SK-N-SH treated with all-trans-retinoic acid at 6 μM for 48 hours (cell line): ENCODE data around the gene APOO.

Experiments
- ATAC-seq: fragments of 200-7000 bp; cut with Tn5 transposase; 3 replicates; pipeline ENCODE4 v1.9.1; 2020; ENCODE audit warnings: mild to moderate bottlenecking, moderate library complexity
- ARNTL ChIP-seq: fragments of 450-650 bp; formaldehyde crosslinking; IDR thresholded peaks from 2 replicates; pipeline ENCODE4 v1.5.0; 2020; ENCODE audit warnings: low read depth, mild to moderate bottlenecking, moderate library complexity, borderline replicate concordance
- BACH2 ChIP-seq: fragments of 250-450 bp; sonication (Bioruptor Pico); IDR thresholded peaks from 2 replicates; pipeline ENCODE4 v1.9.0; 2021; ENCODE audit warnings: mild to moderate bottlenecking, borderline replicate concordance
- CSRNP3 ChIP-seq: fragments of 250-450 bp; sonication (Bioruptor Pico); IDR thresholded peaks from 2 replicates; pipeline ENCODE4 v1.5.1; 2021; ENCODE audit warnings: mild to moderate bottlenecking, moderate library complexity
- ESRRG ChIP-seq: fragments of 250-450 bp; sonication (Bioruptor Pico); IDR thresholded peaks from 2 replicates; pipeline ENCODE4 v1.6.1; 2021; ENCODE audit warnings: mild to moderate bottlenecking
- ISL1 ChIP-seq: fragments of 250-450 bp; sonication (Bioruptor Pico); IDR thresholded peaks from 2 replicates; pipeline ENCODE4 v2.1.2; 2022; ENCODE audit warnings: mild to moderate bottlenecking, moderate library complexity
- OSR1 ChIP-seq: fragments of 250-450 bp; sonication (Bioruptor Pico); IDR thresholded peaks from 2 replicates; pipeline ENCODE4 v1.8.0; 2022; ENCODE audit warnings: moderate library complexity, mild to moderate bottlenecking, inconsistent platforms
- POU6F1 ChIP-seq: fragments of 250-450 bp; sonication (Bioruptor Pico); IDR thresholded peaks from 2 replicates; pipeline ENCODE4 v1.8.0; 2021; ENCODE audit warnings: low read depth, mild to moderate bottlenecking, moderate library complexity, borderline replicate concordance
- PPARA ChIP-seq: fragments of 250-450 bp; sonication (Bioruptor Pico); IDR thresholded peaks from 2 replicates; pipeline ENCODE4 v1.5.0; 2020; ENCODE audit warnings: mild to moderate bottlenecking, borderline replicate concordance
- RARB ChIP-seq: fragments of 250-450 bp; sonication (Bioruptor Pico); IDR thresholded peaks from 2 replicates; pipeline ENCODE4 v1.8.0; 2021; ENCODE audit warnings: mild to moderate bottlenecking, moderate library complexity
- SNAI2 ChIP-seq: fragments of 250-450 bp; sonication (Bioruptor Pico); IDR thresholded peaks from 2 replicates; pipeline ENCODE4 v1.5.0; 2020; ENCODE audit warnings: mild to moderate bottlenecking, moderate library complexity
- TCF4 ChIP-seq: fragments of 250-450 bp; sonication (Bioruptor Pico); IDR thresholded peaks from 2 replicates; pipeline ENCODE4 v1.8.0; 2021; ENCODE audit warnings: mild to moderate bottlenecking, moderate library complexity, borderline replicate concordance
- TOX ChIP-seq: fragments of 250-450 bp; sonication (Bioruptor Pico); IDR thresholded peaks from 2 replicates; pipeline ENCODE4 v1.8.0; 2021; ENCODE audit warnings: mild to moderate bottlenecking, moderate library complexity, borderline replicate concordance
- ZFP30 ChIP-seq: fragments of 450-650 bp; formaldehyde crosslinking; IDR thresholded peaks from 2 replicates; pipeline ENCODE4 v1.5.0; 2022; ENCODE audit warnings: mild to moderate bottlenecking, moderate library complexity
- ZNF565 ChIP-seq: fragments of 450-650 bp; formaldehyde crosslinking; conservative IDR thresholded peaks from 2 replicates; pipeline ENCODE4 v1.5.0; 2020; ENCODE audit warnings: low read depth, mild to moderate bottlenecking, moderate library complexity
- ZNF70 ChIP-seq: fragments of 450-650 bp; formaldehyde crosslinking; IDR thresholded peaks from 2 replicates; pipeline ENCODE4 v1.5.0; 2020; ENCODE audit warnings: mild to moderate bottlenecking, moderate library complexity
- ZNF8 ChIP-seq: fragments of 450-650 bp; formaldehyde crosslinking; IDR thresholded peaks from 2 replicates; pipeline ENCODE4 v1.5.0; 2020; ENCODE audit warnings: mild to moderate bottlenecking, moderate library complexity
- TF ChIP-seq, protein P1 (sequence below): fragments of 250-450 bp; sonication (Bioruptor Pico); IDR thresholded peaks from 2 replicates; pipeline ENCODE4 v1.5.1; 2020; ENCODE audit warnings: low read depth, mild to moderate bottlenecking, moderate library complexity
- TF ChIP-seq, protein P2 (sequence below): fragments of 250-450 bp; sonication (Bioruptor Pico); IDR thresholded peaks from 2 replicates; pipeline ENCODE4 v1.5.0; 2020; ENCODE audit warnings: mild to moderate bottlenecking, moderate library complexity
- TF ChIP-seq, protein P3 (sequence below): fragments of 250-450 bp; sonication (Bioruptor Pico); IDR thresholded peaks from 2 replicates; pipeline ENCODE4 v1.8.0; 2020; ENCODE audit warnings: mild to moderate bottlenecking, moderate library complexity, borderline replicate concordance

APOO gene

DNA sequence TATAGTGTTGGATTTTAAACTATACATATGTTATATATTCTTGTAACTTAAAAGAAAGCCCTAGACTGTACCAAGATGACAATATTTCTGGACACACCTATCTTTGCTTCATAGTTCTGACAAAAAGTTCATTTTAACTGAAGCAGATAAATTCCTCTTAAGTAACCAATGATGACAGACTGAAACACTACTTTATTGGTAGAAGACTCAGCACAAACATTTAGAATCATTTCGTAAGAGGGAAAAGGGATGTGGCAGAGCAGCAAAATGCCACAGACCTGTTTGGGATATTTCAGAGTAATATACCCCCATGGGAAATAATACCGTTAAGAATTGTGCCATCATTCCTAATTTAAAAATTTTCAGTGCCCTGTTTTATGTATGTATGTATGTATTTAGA is 56.2 kb downstream of the APOO start:
- ATAC-seq = no peak

GRCh38 chrX:23849241-23849640 is 58.5 kb downstream of the APOO start:
- ATAC-seq = no peak
- TF ChIP-seq ZNF565 (CRISPR knock-in tag) (no peak), SNAI2 (CRISPR knock-in tag) (no peak), ZNF8 (CRISPR knock-in tag) (no peak), ZNF70 (CRISPR knock-in tag) (no peak), POU6F1 (CRISPR knock-in tag) (no peak), TOX (CRISPR knock-in tag) (no peak), BACH2 (CRISPR knock-in tag) (no peak), ARNTL (no peak), ISL1 (CRISPR knock-in tag) (no peak), RARB (CRISPR knock-in tag) (no peak), PPARA (CRISPR knock-in tag) (no peak), OSR1 (no peak), ZFP30 (no peak), ESRRG (CRISPR knock-in tag) (no peak), TCF4 (CRISPR knock-in tag) (no peak)
- TF ChIP-seq, protein P1, sequence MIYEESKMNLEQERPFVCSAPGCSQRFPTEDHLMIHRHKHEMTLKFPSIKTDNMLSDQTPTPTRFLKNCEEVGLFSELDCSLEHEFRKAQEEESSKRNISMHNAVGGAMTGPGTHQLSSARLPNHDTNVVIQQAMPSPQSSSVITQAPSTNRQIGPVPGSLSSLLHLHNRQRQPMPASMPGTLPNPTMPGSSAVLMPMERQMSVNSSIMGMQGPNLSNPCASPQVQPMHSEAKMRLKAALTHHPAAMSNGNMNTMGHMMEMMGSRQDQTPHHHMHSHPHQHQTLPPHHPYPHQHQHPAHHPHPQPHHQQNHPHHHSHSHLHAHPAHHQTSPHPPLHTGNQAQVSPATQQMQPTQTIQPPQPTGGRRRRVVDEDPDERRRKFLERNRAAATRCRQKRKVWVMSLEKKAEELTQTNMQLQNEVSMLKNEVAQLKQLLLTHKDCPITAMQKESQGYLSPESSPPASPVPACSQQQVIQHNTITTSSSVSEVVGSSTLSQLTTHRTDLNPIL = no peak
- TF ChIP-seq, protein P2, sequence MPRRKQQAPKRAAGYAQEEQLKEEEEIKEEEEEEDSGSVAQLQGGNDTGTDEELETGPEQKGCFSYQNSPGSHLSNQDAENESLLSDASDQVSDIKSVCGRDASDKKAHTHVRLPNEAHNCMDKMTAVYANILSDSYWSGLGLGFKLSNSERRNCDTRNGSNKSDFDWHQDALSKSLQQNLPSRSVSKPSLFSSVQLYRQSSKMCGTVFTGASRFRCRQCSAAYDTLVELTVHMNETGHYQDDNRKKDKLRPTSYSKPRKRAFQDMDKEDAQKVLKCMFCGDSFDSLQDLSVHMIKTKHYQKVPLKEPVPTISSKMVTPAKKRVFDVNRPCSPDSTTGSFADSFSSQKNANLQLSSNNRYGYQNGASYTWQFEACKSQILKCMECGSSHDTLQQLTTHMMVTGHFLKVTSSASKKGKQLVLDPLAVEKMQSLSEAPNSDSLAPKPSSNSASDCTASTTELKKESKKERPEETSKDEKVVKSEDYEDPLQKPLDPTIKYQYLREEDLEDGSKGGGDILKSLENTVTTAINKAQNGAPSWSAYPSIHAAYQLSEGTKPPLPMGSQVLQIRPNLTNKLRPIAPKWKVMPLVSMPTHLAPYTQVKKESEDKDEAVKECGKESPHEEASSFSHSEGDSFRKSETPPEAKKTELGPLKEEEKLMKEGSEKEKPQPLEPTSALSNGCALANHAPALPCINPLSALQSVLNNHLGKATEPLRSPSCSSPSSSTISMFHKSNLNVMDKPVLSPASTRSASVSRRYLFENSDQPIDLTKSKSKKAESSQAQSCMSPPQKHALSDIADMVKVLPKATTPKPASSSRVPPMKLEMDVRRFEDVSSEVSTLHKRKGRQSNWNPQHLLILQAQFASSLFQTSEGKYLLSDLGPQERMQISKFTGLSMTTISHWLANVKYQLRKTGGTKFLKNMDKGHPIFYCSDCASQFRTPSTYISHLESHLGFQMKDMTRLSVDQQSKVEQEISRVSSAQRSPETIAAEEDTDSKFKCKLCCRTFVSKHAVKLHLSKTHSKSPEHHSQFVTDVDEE (CRISPR knock-in tag) = no peak
- TF ChIP-seq, protein P3, sequence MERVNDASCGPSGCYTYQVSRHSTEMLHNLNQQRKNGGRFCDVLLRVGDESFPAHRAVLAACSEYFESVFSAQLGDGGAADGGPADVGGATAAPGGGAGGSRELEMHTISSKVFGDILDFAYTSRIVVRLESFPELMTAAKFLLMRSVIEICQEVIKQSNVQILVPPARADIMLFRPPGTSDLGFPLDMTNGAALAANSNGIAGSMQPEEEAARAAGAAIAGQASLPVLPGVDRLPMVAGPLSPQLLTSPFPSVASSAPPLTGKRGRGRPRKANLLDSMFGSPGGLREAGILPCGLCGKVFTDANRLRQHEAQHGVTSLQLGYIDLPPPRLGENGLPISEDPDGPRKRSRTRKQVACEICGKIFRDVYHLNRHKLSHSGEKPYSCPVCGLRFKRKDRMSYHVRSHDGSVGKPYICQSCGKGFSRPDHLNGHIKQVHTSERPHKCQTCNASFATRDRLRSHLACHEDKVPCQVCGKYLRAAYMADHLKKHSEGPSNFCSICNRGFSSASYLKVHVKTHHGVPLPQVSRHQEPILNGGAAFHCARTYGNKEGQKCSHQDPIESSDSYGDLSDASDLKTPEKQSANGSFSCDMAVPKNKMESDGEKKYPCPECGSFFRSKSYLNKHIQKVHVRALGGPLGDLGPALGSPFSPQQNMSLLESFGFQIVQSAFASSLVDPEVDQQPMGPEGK = no peak

More for the DNA sequence above, 56.2 kb downstream of the APOO start:
- TF ChIP-seq RARB (CRISPR knock-in tag) (no peak), SNAI2 (CRISPR knock-in tag) (no peak), ISL1 (CRISPR knock-in tag) (no peak), ZNF70 (CRISPR knock-in tag) (no peak)
- TF ChIP-seq, protein P2 (CRISPR knock-in tag) = no peak

DNA sequence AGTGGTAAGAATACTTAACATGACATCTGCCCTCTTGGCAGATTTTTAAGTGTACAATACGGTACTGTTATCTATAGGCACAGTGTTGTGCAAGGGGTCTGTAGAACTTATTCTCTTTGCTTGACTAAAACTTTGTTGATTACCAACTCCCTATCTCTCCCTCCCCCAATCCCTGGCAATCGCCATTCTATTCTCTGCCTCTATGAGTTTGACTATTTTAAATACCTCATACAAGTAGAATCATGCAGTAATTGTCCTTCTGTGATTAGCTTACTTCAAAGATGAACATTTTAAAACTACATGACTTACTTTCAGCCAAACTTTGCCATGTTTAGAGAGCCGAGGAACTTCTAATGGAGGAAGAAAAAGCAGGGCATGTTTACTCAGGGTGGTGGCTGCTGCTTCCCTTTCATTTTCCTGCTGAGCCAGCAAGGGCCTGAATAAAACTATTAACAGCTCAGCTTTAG is 62.4 kb downstream of the APOO start:
- no peak for ATAC-seq
- TF ChIP-seq RARB (CRISPR knock-in tag) (no peak), ISL1 (CRISPR knock-in tag) (no peak), ZNF70 (CRISPR knock-in tag) (no peak), CSRNP3 (CRISPR knock-in tag) (no peak), BACH2 (CRISPR knock-in tag) (no peak), SNAI2 (CRISPR knock-in tag) (no peak)
